CD4-positive, alpha-beta T cell treated with Interleukin-17A for 4 hours (primary cell): ENCODE measurements around the gene NTRK2.
"Not testable (repeated sequence)": the region's sequence is repeated elsewhere in the genome, so short reads cannot be mapped to it uniquely, and the experiment has no call there.

Experiments used
- DNase-seq: peaks from one replicate; pipeline ENCODE4 v3.0.0-alpha.2; 2020; ENCODE audit warnings: mixed read lengths

The NTRK2 gene

GRCh38 chr9:84858364-84858763 is 188.8 kb downstream of the NTRK2 start:
- no peak for DNase-seq

DNA sequence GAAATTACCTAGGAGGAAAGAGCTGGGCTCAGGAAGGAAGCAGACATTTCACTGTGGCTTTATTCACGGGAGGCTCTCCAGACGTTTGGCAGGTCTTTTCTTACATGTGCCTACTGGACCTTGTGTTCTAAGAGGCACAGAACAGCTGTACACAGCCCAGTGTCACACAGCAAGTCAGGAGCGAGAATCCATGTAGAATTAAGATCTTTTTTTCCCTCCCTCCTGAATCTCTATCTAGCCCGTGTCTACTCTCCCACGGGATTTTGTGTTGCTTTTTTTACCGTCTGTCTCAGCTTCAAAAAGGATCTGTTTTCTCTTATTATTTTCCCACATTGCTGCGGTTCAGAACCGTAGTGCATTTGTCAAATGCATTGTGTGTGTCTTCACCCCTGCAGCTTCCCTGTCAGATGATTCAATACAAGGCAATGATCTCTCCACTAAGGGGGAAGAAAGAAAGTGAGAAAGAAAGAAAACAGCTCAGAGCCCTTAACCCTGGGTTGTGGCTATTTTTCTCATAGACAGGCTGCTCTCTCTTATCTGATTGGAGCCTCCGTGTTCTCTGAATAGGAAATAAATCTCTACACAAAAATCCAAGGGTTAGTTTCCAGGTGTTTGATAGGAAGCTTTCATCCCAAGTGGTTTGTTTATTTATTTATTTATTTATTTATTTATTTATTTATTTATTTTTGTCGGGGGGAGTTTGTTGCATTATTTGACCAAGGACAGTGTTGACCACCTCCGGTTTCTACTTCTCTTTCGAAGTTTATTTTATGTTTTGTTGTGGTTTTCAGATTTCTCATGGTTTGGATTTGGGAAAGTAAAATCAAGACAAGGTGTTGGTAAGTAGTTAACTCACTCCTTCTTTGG is 191.0 kb downstream of the NTRK2 start:
- DNase-seq: no peak

DNA sequence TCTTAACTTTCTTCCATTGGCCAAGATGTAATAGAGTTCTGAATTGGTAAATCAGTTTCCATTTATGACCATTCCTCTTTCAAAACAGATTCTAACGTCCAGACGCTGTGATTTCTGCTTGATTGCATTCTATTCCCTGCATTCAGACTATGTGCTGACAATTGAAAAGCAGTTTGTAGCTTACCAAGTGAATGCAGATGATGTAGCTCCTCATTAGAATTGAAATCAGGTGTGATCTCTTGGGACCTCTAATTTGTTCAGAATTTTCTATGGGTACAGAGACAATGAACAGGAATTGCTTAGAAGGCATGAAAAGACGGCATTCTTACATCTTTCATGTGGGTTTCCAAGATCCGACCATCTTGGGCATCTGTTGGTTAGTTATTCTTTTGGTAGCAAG is 191.9 kb downstream of the NTRK2 start:
- DNase-seq: no peak

GRCh38 chr9:84862308-84862707 is 192.8 kb downstream of the NTRK2 start:
- no peak for DNase-seq

DNA sequence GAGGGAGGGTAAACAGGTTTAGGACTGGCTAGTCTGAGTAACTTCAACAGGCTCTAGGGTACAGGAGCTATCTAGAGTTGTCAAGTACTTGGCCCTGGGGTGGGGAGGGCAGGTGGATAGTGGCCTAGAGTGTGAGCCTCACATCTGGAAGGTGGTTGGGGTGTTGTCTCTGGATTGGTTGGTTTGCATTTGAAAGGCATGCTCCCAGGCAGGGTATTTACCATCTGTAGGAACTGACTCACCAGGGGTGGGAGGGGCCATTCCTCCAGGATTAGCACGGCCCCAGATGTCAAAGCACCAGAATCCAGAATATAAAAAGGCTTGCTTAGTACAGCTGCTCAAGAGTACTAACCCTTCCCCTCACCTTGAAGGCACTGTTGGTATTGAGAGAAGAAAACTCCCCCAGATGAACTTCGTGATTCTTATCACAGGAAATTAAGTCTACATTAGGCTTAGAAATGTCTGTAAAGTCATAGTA is 193.3 kb downstream of the NTRK2 start:
- no peak for DNase-seq

DNA sequence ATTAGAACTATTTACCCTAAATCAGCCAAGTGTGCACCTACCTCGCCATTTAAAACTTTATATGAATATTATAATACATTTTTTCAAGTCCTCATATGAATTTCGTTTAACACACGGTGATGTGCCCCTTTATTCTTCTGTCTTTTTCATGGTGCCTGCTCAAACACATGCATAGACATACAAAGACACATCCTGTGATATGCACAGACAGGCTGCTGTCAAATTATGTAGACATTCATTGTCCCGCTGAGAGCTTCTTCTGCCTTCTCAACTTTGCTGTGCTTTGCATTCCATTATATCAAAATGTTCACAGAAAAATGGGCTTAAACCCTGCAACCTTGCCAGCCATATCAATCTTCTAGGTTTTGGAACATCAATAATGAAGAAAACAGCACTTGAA is 193.8 kb downstream of the NTRK2 start:
- no peak for DNase-seq

DNA sequence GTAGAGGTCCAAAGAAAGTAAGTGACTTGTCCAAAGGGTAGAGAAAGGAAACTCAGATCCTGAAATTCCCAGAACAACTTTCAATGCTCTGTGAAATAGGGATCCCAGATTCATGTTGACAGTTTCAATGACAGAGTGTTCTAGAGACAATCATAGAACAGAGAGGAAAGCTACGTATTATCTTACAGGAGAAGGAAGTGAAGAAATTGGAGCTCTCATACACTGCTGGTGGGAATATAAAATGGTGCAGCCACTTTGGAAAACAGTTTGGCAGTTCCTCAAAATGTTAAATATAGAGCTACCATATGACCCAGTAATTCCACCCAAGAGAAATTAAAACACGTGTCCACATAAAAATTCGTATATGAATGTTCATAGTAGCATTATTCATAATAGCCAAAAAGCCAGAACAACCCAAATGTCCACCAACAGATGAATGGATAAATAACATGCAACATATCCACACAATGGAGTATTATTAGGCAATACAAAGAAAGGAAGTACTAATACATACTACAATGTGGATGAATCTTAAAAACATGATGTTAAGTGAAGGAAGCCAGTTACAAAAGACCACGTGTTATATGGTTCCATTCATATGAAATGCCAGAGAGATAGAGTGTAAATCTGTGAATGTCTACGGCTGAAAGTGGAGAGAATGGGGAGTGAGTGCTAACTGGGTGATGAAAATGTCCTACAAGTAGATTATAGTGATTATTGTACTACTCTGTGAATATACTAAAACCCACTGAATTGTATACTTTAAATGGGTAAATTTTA is 197.1 kb downstream of the NTRK2 start:
- no peak for DNase-seq

- no peak for DNase-seq
Observed at GRCh38 chr9:84867186-84867585, 197.7 kb downstream of the NTRK2 start.

- no peak for DNase-seq
Observed at GRCh38 chr9:84869091-84869490, 199.6 kb downstream of the NTRK2 start.

GRCh38 chr9:84871983-84872382 is 202.5 kb downstream of the NTRK2 start:
- no peak for DNase-seq

- no peak for DNase-seq
Observed at GRCh38 chr9:84874022-84874421, 204.5 kb downstream of the NTRK2 start.

DNA sequence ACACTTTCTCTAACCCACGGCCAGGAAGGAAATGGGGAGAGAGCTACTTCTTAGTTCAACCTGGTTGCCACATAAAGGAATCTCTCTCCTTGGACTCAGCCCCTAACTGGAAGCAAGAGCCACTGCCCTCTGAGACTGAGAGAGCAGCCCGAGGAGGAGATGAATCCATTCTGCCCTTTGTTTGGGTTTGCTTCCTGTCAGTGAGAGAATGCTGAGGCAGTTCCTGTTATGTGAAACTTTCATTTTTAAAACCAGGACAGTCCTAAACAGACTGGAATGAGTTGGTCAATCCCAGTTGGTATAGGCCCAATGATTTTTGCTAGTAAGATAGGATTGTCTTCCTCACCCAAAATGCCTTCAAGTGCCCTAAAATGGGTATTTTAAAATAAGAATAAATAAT is 205.1 kb downstream of the NTRK2 start:
- no peak for DNase-seq

DNA sequence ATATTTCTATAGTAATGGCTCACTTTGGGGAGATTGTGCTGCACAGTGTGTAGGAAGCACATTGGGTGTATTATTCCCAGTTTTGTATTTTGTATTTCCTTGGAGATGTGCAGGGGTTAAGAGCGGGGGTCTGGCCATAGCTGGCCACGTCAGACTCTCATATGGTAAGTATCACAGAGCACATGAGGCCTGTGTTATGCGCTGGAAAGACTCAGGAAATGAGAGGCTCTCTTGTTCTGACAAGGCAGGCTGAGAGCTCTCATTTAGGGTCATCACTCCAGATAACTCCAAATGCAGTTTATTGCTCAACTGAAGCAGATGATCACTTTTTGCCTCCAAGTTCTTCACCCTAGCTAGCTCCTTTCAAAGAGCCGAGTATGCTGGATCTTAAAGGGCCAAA is 205.7 kb downstream of the NTRK2 start:
- DNase-seq: no peak

DNA sequence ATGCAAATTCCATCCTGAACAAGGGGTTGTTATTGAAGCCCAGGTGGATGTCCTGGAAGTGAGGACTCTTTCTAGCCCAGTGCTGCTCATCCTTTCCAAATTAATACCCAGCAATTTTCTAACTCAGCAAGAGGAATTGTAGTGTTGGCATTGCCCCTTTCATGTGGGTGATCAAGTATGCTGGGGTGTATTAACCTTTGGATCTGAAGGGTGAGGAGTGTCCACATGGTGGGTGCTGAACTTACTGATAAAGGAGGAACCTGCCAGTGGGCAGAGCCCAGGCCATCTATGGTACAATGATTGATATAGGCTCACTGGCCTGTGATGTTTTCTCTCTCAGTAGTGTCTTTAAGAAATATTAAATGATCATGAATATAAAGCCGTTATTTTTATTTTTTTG is 210.1 kb downstream of the NTRK2 start:
- DNase-seq: no peak

- no peak for DNase-seq
Observed at GRCh38 chr9:84880835-84881234, 211.3 kb downstream of the NTRK2 start.

GRCh38 chr9:84886866-84887265 is 217.3 kb downstream of the NTRK2 start:
- no peak for DNase-seq

- no peak for DNase-seq
Observed at GRCh38 chr9:84891924-84892323, 222.4 kb downstream of the NTRK2 start.

DNA sequence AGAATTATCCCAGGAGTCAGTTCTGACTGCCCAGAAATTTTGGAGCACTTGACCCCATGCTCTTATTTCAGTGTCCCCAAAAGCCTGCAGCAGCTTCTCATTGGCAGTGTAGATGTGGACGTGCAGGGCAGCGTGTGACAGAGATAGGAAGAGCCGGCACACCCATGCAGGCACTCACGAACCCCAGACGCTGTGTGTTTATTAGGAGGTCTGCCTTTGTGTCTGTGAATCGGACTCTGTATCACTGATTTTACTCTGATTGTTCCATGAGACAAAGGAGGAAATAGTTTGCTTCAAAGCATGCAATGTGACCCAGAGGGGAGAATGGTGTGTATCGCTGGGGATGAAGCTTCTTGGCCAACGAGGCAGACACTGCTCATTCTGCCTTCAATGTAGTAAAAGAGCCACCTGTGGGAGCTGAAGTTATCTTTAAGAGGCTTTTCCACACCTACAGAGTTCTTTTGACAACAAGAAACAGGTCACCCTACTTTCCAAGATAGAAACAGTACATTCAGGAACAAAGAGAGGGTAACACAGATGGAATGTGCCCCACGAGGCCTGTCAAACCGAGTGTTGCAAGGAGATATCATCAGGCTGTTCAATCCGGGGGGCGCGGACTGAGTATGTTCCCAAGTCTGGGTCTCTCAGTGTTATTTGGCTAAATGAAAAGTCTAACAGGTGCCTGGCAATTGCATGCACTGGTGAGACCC is 224.0 kb downstream of the NTRK2 start:
- no peak for DNase-seq

- no peak for DNase-seq
Observed at GRCh38 chr9:84894859-84895258, 225.3 kb downstream of the NTRK2 start.

DNA sequence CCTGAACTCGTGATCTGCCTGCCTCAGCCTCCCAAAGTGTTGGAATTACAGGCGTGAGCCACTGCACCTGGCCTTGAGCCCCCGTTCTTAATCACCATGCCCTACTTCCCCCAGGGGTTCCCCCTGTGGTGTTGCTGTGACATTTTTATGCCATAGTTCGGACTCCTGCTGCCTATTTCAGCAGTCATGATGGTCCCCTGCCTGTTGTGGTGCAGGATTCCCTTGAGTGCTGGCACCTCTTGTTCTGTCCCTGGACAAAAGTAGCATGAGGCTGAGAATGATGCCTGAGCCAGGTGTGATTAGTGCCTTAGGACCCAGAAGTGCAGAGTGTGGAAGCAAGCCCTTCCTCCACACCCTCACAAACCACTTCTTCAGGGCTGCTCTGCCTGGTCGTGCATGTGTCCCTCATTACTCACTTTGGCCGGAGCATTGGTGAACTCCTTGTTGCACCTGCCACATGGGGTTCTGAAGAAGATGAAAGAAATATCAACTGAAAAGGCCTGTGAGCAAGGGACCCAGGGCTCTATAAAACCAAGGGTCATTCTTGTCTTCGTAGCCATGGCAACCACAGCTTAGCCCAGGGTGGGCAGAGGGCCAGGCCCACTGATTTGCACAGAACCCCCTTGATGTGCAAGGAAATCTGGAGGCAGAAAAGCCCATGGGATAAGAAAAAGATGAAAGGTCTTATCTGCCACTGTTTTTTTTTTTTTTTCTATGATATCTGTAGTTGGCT is 228.0 kb downstream of the NTRK2 start:
- DNase-seq: no peak

GRCh38 chr9:84898188-84898587 is 228.7 kb downstream of the NTRK2 start:
- DNase-seq: no peak

- not testable (repeated sequence) for DNase-seq
Observed at GRCh38 chr9:84898618-84899017, 229.1 kb downstream of the NTRK2 start.

DNA sequence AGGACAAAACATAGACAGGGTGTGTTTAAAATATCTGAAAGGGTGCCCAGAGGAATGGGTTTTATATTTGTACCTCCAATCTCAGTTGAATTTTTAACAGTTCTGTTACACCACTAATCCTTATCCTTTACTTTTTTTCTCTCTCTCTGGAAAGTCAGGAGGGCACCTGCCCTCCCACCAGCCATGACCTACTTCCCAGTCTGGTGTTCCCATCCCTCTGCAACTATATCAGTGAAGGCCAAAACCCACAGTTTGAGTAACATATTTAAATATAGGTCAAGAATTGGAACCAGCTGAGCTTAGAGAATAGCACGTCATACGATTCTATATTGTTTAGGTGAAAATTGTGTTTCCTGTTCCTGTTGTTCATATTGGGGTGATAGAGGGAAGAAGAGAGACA is 229.8 kb downstream of the NTRK2 start:
- no peak for DNase-seq
